HG03025 (cell line): ENCODE data around the gene PNCK.

Experiments
- ATAC-seq: cut with Tn5 transposase; IDR thresholded peaks from one replicate; pipeline ENCODE4 v1.9.1; 2021; ENCODE audit warnings: mild to moderate bottlenecking, moderate library complexity; ENCODE audit not compliant: unreplicated experiment, low FRiP score

PNCK gene

GRCh38 chrX:153643431-153644351, 29.9 kb downstream of the PNCK start:
- ATAC-seq = no peak

DNA sequence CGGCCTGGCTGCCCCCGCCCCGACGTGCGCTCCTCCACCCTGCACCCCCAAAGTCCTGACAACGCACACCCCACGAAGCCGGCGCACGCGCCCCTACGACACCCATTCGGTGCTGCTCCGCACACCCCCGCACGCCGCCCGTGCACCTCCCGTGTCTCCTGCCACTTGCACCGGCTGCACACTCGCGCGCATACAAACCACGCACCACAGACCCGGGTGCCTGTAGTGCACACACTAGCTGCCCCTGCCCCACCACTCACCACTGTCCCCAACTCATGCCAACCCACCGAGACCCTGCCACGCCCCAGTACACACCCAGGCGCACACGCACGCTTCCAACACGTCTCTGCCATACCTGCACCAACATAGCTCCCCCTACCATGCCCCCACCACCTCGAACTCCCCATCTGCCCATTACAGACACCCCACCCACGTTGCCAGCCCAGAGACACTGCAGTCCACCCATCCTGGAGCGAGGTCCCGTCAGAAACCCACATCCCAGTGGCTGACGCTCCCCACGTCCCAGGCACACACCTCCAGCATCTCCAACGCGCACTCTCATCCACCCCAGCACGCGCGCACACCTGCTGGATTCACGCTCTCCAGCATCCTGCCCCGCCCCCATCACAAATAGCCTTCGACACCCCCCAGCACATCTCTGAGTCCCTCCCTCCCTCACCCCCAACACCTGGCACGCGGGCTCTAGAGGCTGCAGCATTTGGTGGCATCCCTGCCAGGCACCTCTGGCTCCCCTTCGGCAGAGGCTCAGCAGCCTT, 30.8 kb downstream of the PNCK start:
- no peak for ATAC-seq

DNA sequence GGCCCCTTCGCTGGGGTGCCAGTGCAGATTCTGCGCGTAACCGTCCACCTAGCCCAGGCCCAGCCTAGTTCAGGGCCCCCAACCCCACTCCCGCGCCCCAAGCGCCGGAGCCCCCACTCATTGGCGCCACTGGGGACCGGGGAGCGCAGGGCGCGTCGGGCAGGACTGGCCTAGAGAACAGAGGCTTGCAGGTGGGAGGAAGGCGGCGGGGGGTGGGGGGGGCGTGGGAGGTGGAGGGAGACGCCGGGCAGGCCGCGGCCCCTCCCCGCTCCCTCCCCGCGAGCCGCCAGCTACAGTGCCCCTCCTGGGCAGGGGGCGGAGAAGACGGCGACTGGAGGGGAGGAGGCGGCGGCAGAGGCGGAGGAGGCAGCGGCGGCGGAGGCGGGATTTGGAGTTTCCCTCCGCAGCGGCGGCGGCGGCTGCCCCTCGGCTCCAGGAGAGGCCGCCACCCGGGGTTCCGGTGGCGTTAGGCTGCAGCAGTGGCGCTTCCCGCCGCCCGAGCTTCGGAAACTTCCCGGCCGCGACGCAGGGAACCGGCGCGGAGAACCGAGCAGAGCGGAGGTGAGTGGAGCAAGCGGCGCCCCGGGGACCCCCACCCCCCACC, 31.5 kb downstream of the PNCK start:
- no peak for ATAC-seq

DNA sequence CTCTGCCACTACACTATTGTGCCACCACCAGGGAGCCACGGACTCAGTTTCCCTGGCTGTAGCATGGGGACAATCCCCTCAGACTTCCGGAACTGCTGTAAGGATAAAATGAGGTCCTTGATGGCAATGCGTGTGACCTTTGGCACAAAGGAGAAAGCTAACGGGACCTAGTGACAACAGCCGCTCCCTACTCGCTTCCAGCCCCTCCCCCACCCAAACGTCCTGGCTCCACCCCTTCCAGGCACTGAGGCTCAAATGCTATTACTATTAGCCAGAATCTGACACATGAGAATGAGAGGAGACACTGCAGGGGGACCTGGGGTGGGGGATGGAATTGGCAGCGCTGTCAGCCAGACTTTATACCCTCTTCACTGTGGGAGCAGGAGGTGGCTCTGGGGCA, 32.0 kb downstream of the PNCK start:
- no peak for ATAC-seq

DNA sequence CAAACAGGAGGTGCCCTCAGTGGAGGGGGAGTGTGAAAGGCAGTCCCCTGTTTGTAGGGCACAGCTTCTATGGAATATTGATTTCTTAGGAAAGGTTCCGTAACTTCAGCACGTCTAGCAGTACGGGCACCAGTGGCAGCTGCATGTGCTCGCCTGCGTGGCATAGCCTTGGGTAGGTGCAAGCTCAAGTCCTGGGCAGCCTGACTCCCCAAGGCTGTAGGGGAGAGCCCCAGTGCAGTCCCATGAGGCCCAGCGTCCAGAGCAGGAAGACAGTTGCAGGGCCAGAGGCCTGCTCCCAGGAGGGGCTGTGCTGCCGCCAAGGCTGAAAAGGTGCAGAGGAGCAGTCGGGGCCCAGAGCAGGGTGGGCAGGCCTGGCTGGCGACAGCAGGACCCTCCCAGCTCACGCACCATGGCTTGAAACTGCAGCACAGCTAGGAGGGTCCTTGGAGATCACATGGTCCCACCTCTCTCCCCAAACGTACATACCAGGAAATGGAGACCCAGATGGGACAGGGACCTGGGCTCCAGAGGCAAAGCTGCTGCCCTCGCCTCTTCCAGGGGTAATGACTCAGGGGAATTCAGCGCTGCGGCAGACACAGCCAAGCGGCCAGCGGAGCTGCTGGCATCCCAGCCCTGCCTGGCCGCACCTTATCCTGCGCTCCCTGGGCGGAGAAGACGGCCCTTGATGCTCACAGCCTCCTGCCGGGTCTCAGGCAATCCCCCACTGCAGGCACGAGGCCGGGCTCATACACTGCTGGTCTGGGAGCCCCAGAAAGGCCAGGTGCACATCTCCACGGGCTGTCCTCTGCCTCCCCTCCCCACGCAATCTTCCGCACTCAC, 32.7 kb downstream of the PNCK start:
- ATAC-seq = no peak

DNA sequence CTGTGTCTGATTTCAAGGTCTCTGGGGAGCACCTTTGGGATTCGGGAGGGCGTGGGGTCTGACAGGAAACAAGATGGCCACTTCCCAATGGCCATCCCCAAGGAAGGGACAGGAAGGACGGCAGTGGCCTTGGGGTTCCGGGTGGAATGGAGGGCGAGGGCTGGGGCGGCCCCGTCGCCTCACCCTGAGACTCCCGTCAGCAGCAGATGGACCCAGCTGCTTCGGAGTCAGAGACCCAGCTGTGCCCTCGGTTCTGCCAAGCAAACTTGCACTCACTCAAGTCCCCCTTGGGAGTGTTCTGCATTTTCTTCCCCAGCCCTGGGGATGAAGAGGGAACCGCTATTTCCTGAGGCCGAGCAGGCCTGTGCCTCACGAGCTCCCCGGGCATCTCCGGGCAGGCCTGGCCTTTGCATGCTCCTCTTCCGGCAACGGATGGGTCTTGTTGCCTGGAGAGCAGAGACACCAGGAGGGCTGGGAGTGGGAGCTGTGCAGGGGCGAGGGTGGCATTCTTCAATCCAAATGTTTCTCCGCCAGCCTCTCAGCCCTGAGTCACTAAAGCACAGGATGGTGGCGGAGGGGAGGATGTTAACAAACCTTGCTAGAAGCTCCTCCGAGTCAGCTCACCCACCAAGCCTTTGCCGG, 33.4 kb downstream of the PNCK start:
- ATAC-seq = no peak

- ATAC-seq = no peak
Observed at GRCh38 chrX:153639177-153640044, 34.2 kb downstream of the PNCK start.

- no peak for ATAC-seq
Observed at GRCh38 chrX:153638436-153639176, 35.0 kb downstream of the PNCK start.

DNA sequence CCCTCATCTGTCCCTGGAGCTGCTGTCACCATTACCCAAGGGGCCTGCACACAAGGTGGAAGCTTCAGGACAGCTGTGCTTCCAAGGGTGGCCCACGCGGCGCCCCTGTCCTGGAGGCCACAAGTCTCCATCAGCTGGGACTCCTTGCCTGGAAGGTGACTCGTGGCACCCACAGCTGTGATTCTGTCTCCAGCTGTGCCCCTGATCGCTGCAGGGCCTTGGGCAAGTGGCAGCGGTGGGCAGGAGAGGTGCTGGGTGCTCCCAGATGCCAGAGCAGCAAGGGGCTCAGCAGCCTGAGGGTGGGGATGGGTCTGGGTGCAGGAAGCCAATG, 35.6 kb downstream of the PNCK start:
- ATAC-seq = no peak

DNA sequence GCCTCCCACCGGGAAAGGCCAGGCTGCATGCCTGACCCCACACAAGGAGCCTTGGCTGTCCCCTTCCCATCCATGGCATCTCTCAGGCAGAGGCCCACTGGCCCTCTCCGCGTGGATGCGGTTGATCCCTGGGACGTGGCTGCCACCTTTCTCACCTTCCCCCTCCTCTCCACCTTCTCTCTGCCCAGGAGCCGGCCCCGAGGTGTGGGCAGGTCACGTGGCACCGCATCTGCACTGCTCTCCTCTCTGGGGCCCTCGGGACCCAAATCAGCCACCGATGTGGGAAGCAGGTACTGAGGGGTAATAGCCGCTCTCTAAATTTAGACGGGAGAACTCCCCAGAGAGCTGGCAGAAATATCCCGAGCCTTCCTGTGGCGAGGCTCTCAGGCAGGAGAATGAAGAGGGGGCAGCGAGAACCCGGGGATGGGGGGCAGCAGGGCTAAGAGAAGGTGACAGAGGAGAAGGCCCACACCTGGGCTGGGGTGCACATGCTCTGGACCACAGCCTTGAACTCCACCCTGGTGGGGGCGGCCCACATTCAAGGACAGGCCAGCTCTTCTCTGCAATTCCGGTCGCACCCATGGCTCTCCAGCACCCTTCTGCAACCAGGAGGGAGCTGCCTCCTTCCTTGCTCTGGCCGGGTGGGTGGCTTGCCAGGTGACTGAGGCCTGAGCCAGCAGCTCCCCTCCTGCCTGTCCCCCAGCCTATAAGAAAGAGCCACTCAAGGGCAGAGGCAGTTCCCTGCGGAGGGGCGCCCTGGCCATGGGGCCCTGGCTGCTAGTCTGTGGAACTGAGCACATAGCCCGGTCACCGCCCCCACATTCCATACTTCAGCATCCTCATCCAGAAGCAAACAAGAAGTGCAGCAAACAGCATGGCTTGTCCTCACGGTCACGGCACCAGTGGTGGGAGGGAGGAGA, 36.2 kb downstream of the PNCK start:
- ATAC-seq = no peak

- no peak for ATAC-seq
Observed at GRCh38 chrX:153636716-153637115, 36.9 kb downstream of the PNCK start.

DNA sequence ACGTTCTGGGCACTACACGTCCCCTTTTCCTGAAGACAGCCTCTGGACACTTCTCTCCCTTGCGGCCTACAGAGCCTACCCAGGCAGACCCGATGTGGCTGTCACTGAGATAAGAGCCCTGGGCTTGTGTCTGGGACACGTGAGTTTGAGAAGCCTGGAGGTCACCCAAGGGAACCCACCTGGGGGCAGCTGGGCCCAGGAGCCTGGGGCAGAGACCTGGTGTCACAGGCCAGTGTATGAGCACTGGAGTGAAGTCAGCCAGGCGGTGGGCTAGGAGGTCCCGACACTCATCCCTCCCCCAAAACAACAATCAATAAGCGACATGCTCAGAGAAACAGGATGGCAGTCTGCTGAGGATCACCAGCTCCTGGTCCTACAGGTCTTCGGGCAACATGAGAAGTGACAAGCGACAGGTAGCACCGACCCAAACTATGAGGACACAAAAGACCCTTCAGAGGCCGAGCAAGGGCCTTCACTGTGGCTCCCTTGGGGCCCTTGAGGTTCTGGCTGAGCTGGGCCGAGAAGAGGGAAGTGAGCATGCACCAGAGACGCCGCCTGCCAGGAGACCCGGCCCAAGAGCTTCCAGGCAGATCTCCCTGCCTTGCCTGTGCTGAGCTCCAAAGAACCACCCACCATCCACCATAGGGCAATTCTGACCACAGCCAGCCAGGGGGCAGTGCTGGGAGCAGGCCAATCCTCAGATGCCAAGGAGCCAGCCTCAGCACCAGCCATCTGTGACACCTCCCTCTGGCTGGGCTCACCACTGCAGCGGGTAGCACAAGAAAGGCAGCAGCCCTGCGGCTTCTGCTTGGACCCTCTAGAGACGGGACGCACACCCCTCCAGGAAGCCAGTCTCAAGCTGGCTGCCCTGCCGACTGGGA, 37.6 kb downstream of the PNCK start:
- ATAC-seq = no peak

- no peak for ATAC-seq
Observed at GRCh38 chrX:153635388-153635787, 38.2 kb downstream of the PNCK start.

DNA sequence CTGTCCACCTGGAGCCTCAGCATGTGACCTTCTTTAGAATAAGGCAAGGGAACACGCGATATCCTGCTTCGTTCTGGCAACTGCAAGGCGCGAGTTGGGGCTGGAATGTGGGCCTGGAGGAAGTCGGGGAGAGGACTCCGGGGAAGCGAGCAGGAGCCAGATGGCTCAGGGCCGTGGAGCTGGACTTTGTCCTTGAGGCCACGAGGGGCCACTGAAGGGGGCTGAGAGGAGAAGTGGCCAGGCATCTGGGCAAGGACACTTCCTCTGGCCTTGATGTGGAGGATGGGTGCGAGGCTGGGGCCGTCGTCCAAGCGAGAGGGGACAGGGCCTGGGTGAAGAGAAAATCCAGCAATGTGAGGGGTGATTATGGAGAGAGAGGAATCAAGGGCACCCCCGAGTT, 38.8 kb downstream of the PNCK start:
- ATAC-seq = no peak

DNA sequence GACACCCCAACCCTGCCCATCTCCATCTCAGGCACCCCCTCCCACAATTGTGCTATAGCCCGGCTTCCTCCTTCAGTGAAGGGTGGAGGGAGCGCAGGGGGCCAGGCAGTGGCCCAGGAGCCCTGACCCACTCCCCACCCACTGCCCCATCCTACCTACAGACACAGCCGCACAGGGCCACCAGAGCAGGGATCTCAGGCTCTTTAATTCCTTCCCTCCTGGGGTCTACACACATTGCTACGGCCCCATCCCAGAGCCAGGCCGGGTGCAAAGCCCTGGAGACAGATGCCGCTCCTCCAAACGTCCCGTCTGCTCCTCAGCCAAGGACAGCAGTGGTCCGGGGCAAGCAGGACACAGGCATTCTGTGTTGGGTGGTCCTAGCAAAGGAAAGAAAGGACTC, 39.4 kb downstream of the PNCK start:
- no peak for ATAC-seq

DNA sequence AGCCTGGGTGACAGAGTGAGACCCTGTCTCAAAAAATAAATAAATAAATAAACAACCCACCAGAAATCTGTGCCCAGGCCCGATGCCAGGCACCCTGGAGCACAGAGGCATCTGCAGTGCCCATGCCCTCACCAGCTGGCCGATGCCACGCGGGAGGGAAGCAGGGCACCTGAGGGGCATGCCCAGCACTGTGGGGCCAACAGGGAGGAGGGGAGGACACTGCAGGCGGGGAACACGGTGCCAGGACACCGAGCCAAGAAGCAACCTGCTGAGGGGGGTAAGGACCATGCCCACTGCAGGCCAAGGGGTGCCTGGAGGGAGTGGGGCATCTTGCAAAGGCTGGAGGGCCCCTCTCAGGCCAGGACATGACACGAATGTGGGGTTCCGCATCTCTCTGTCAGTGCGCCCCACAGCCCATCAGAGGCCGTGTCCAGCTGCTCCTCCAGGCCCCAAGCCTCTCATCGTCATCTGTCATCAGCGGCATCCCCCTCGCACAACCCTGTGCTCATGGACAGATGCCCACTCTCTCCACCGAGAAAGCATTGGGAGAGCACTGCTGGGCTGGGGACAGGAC, 39.9 kb downstream of the PNCK start:
- ATAC-seq = no peak
